ENCODE data around the gene SLC25A21.

GRCh38 chr14:37032863-37033262 is 139.5 kb downstream of the SLC25A21 start:
- TF ChIP-seq CTCF (IDR thresholded peaks at IDR 0.05) (no peak), POLR2A (IDR thresholded peaks at IDR 0.05) (no peak), POLR2AphosphoS5 (IDR thresholded peaks at IDR 0.05) (no peak), EP300 (IDR thresholded peaks at IDR 0.05) (no peak)

Data from suprapubic skin (tissue), 4 donors.